C4-2B (cell line): ENCODE measurements around the gene NT5DC4.

Source experiments
- CTCF ChIP-seq: fragments of 450-650 bp; conservative IDR thresholded peaks from 2 replicates; pipeline ENCODE4 v1.5.1; 2017; ENCODE audit warnings: mild to moderate bottlenecking
- ZFX ChIP-seq: fragments of 450-650 bp; IDR thresholded peaks from 2 replicates; pipeline ENCODE4 v1.6.1; 2017

GRCh38 chr2:112765251-112765650, 44.4 kb downstream of the NT5DC4 start:
- TF ChIP-seq CTCF = no peak
- no peak for TF ChIP-seq ZFX
